Trophoblast cell (in vitro differentiated cells and primary cell): ENCODE data around the gene TIMM17B. TPM values are rescaled to one million over a fixed set of nuclear protein-coding genes. Genes with fewer than 3 reads are reported as not detected.
A peak's percentile ranks its signal among the peaks of the same experiment; 100 is the strongest.

ENCODE experiments used
- DNase-seq, 2 donors: peaks; one replicate each; pipeline ENCODE4 v3.0.0-alpha.2; 2016
- H2AFZ ChIP-seq: 2 replicates; pipeline ENCODE4 v1.6.1; 2013; ENCODE audit warnings: low read length, moderate library complexity, mild to moderate bottlenecking; ENCODE audit not compliant: insufficient read depth, poor library complexity
- H2AK5ac ChIP-seq: 2 replicates; pipeline ENCODE4 v1.6.1; 2013; ENCODE audit warnings: mild to moderate bottlenecking, low read length
- H2BK120ac ChIP-seq: 2 replicates; pipeline ENCODE4 v1.6.1; 2013; ENCODE audit warnings: low read length, mild to moderate bottlenecking, moderate library complexity; ENCODE audit not compliant: insufficient read depth, poor library complexity
- H2BK12ac ChIP-seq: 2 replicates; pipeline ENCODE4 v1.6.1; 2013; ENCODE audit warnings: mild to moderate bottlenecking, low read length, moderate library complexity
- H2BK5ac ChIP-seq: 2 replicates; pipeline ENCODE4 v1.6.1; 2013; ENCODE audit warnings: low read length, low read depth, moderate library complexity, mild to moderate bottlenecking; ENCODE audit not compliant: poor library complexity
- H3K14ac ChIP-seq: 2 replicates; pipeline ENCODE4 v1.6.1; 2013; ENCODE audit warnings: mild to moderate bottlenecking, low read length
- H3K18ac ChIP-seq: 2 replicates; pipeline ENCODE4 v1.6.1; 2013; ENCODE audit warnings: mild to moderate bottlenecking, low read length
- H3K23ac ChIP-seq: 2 replicates; pipeline ENCODE4 v1.6.1; 2013; ENCODE audit warnings: low read length
- H3K27ac ChIP-seq: 2 replicates; pipeline ENCODE4 v1.5.1; 2013; ENCODE audit warnings: low read depth, mild to moderate bottlenecking, inconsistent platforms, low read length, moderate library complexity
- H3K27me3 ChIP-seq: 2 replicates; pipeline ENCODE4 v1.6.1; 2013; ENCODE audit warnings: inconsistent platforms, mild to moderate bottlenecking, low read length, moderate library complexity; ENCODE audit not compliant: insufficient read depth
- H3K36me3 ChIP-seq, 2 experiments: 1 replicate in 1 of 2; 2 replicates in 1 of 2; pipeline ENCODE4 v1.6.1; 2013; ENCODE audit warnings: low read length in 2 of 2, mild to moderate bottlenecking in 2 of 2, moderate library complexity in 1 of 2; ENCODE audit not compliant: insufficient read depth in 2 of 2, control insufficient read depth in 1 of 2
- H3K4ac ChIP-seq: 2 replicates; pipeline ENCODE4 v1.6.1; 2013; ENCODE audit warnings: low read depth, mild to moderate bottlenecking, low read length, moderate library complexity
- H3K4me1 ChIP-seq, 2 experiments: 1 replicate in 1 of 2; 2 replicates in 1 of 2; pipeline ENCODE4 v1.6.1; 2013; ENCODE audit warnings: low read length in 2 of 2, mild to moderate bottlenecking in 2 of 2, moderate library complexity in 1 of 2; ENCODE audit not compliant: insufficient read depth in 2 of 2, control insufficient read depth in 1 of 2
- H3K4me2 ChIP-seq: 2 replicates; pipeline ENCODE4 v1.6.1; 2013; ENCODE audit warnings: inconsistent platforms, mild to moderate bottlenecking, low read length, moderate library complexity
- H3K4me3 ChIP-seq: 2 replicates; pipeline ENCODE4 v1.5.1; 2013; ENCODE audit warnings: mild to moderate bottlenecking, low read depth, low read length, inconsistent platforms
- H3K79me1 ChIP-seq: one replicate; pipeline ENCODE4 v1.6.1; 2013; ENCODE audit warnings: low read length
- H3K79me2 ChIP-seq: 2 replicates; pipeline ENCODE4 v1.6.1; 2013; ENCODE audit warnings: low read length, mild to moderate bottlenecking; ENCODE audit not compliant: control insufficient read depth, insufficient read depth, poor library complexity
- H3K9ac ChIP-seq: 2 replicates; pipeline ENCODE4 v1.6.1; 2013; ENCODE audit warnings: mild to moderate bottlenecking, low read length
- H3K9me3 ChIP-seq: 2 replicates; pipeline ENCODE4 v1.6.1; 2013; ENCODE audit warnings: low read depth, mild to moderate bottlenecking, control low read depth, inconsistent platforms, low read length; ENCODE audit not compliant: insufficient read depth
- H4K12ac ChIP-seq: 2 replicates; pipeline ENCODE4 v1.6.1; 2013; ENCODE audit warnings: low read depth, mild to moderate bottlenecking, low read length, moderate library complexity
- H4K8ac ChIP-seq: 2 replicates; pipeline ENCODE4 v1.6.1; 2013; ENCODE audit warnings: low read depth, mild to moderate bottlenecking, low read length, moderate library complexity
- H4K91ac ChIP-seq: one replicate; pipeline ENCODE4 v1.6.1; 2013; ENCODE audit warnings: low read depth, mild to moderate bottlenecking, low read length, moderate library complexity
- WGBS: extraction: QIAGEN DNeasy Blood & Tissue Kit; methylation state at CpG from one replicate; pipeline ENCODE4 v1.1.7; 2013; ENCODE audit warnings: missing lambda C conversion rate; ENCODE audit not compliant: insufficient read length, insufficient coverage; ENCODE audit errors: extremely low coverage; 5-methylcytosine and 5-hydroxymethylcytosine counted together
- polyA plus RNA-seq: library from polyadenylated mRNA; stranded (reverse); fragments of 200-250 nt; gene quantifications from 2 replicates; pipeline ENCODE4 v1.2.3, GENCODE V29; 2013

TIMM17B gene
- polyA plus RNA-seq: 62.5 and 64.3 TPM in 2 replicates

DNA sequence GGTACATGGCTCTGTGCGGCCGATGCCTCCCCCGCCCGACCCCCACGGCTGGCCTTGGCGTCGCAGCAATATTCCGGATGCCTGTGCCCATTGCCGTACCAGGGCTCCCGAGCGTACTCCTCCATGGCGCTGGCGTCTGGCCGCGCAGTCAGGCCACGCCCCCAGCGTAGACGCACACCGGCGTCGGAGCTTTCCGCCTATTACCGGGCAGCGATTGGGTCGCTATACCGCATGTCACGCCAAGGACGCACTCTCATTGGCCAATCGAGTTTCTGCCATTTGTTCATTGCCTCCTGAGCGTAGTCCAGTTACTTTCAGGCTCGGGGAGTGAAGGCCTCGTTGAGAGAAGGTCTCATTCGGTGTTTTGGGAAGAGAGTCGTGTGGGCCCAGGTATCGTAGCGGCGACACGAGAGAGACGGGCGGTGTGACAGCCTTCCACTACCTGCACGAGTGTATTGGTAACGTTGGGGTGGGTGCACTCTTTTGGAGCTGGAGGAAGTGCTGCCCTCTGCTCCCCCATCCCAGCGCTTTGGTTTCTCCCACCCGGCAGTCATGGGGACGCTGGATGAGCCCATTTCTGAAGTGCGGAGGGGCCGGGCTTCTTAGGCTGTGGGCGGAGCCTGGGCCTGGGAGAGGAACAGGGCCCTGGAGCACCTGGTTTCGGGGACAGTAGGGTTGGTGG, at the start of gene TIMM17B, which contains the start of gene PQBP1:
TIMM17B (minus strand) TSS at position 144 of the 682 bp plus-strand sequence; CDS start at position 125, 19 bp downstream.
PQBP1 (plus strand) TSS at position 306 of the 682 bp plus-strand sequence. CDS start 580 bp downstream, outside the sequence.
- Histone ChIP-seq H3K79me1 (peaks cover 9% of the 10 kb centered on the region), H3K14ac (peak within 1 kb of the TSS; percentile 97), H2BK12ac (no peak within 1 kb of the TSS), H4K91ac (peak within 1 kb of the TSS; percentile 96), H2BK5ac (peak within 1 kb of the TSS; percentile 85), H3K9me3 (no peaks in the 10 kb centered on the region), H3K4me2 (peak within 1 kb of the TSS; percentile 99), H2BK120ac (peak within 1 kb of the TSS; percentile 93), H3K9ac (peak within 1 kb of the TSS; percentile 94), H3K4ac (peak within 1 kb of the TSS; percentile 94), H4K12ac (peak within 1 kb of the TSS; percentile 81), H4K8ac (peak within 1 kb of the TSS; percentile 94), H3K27ac (peak within 1 kb of the TSS; percentile 95), H3K36me3 (peaks cover 26 to 38% of the 10 kb centered on the region in 2 experiments), H3K4me3 (peak within 1 kb of the TSS; percentile 87), H3K18ac (peak within 1 kb of the TSS; percentile 88), H3K4me1 (peaks cover 0 to 6% of the 10 kb centered on the region in 2 experiments), H2AFZ (peak within 1 kb of the TSS; percentile 98), H3K23ac (no peak within 1 kb of the TSS), H3K27me3 (no peaks in the 10 kb centered on the region), H3K79me2 (peaks cover 5% of the 10 kb centered on the region), H2AK5ac (peak within 1 kb of the TSS; percentile 89)
- peak; percentile 92 for DNase-seq
- WGBS: no CpG with 5 or more reads among the region's 49 CpGs

DNA sequence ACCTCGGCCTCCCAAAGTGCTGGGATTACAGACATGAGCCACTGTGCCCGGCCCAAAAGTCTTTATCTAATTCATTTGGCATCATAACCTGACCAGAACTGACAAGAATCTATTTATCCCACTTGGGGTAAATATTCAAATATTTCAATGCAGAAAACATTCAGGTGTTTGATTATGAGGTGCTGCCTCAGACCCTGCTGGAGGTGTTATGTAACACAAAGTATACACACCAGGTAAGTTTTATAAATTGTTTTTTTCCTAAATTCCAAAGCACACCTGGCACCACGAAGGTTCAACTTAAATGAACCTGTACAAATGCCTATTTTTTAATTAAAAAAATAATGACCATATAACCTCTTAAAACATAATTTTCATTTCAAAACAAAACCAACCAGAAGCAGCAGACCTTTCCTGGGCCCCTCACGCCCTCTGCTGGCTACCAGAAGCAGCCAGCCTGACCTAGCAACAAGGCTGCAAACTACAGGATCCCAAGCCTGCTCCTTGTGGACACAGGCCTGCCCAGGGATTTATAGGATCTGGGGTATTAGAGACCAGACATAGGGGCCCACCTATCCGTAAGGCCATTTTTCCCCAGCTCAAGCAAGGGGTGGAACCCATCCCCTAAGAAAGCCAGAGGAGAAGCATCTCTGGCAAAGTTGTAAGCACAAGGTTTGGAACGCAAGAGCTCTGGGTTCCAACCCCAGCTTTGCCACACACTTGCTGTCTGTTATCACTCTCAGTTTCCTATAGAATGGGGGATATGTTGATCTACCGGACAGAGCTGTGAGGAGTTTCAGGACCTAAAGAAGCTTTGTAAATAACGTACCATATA, 48.2 kb upstream of the TIMM17B start:
- H4K12ac ChIP-seq: no peak overlapping the region
- DNase-seq: peak; percentile 23 to 51
- H3K4ac ChIP-seq: no peak overlapping the region
- H3K9ac ChIP-seq: no peak overlapping the region
- H3K27ac ChIP-seq: no peak overlapping the region
- no peak overlapping the region for H3K23ac ChIP-seq
- H2BK5ac ChIP-seq: no peak overlapping the region
- H3K9me3 ChIP-seq: no peaks in the 10 kb centered on the region
- H3K27me3 ChIP-seq: no peaks in the 10 kb centered on the region
- no peaks in the 10 kb centered on the region for H3K79me1 ChIP-seq
- peaks cover 18 to 22% of the 10 kb centered on the region in 2 experiments for H3K36me3 ChIP-seq
- H4K8ac ChIP-seq: no peak overlapping the region
- no peak overlapping the region for H2AK5ac ChIP-seq
- H4K91ac ChIP-seq: no peak overlapping the region
- no peak overlapping the region for H3K14ac ChIP-seq
- H3K4me1 ChIP-seq: peaks cover 0 to under 1% of the 10 kb centered on the region in 2 experiments
- H2BK12ac ChIP-seq: no peak overlapping the region
- no peak overlapping the region for H3K4me3 ChIP-seq
- no peaks in the 10 kb centered on the region for H3K79me2 ChIP-seq
- H2BK120ac ChIP-seq: no peak overlapping the region
- no peak overlapping the region for H3K18ac ChIP-seq
- no peak overlapping the region for H3K4me2 ChIP-seq
- no CpG with 5 or more reads among the region's 8 CpGs for WGBS
- H2AFZ ChIP-seq: no peak overlapping the region

DNA sequence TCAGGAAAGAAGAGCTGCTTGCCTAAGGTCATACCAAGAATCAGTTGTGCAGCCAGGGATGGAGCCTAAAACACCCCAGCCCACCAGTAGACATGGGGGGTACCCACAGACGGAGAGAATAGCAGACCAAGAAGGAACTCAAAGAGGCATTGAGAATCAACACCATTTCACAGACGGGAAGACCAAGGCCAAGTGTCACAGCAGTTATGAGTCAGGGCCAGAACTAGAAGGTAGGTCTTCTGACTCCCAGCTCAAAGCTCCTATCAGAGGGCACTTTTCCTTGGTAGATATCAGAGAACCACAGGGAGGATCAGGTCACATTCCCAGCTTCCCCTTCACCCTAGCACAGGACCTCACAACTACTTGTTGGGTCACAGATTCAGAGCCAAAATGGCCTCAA, 45.3 kb upstream of the TIMM17B start:
- H3K4me2 ChIP-seq: no peak overlapping the region
- WGBS: no CpG with 5 or more reads among the region's 2 CpGs
- H3K79me2 ChIP-seq: no peaks in the 10 kb centered on the region
- no peak overlapping the region for H4K91ac ChIP-seq
- peak overlapping the region; percentile 46 for H3K4ac ChIP-seq
- H2BK5ac ChIP-seq: no peak overlapping the region
- H2BK12ac ChIP-seq: no peak overlapping the region
- H4K8ac ChIP-seq: no peak overlapping the region
- H3K27ac ChIP-seq: no peak overlapping the region
- H3K18ac ChIP-seq: no peak overlapping the region
- no peak overlapping the region for H2AK5ac ChIP-seq
- H3K4me1 ChIP-seq: peaks cover 0 to 2% of the 10 kb centered on the region in 2 experiments
- H3K23ac ChIP-seq: no peak overlapping the region
- no peak overlapping the region for H3K9ac ChIP-seq
- no peak overlapping the region for H3K4me3 ChIP-seq
- H2BK120ac ChIP-seq: no peak overlapping the region
- no peaks in the 10 kb centered on the region for H3K79me1 ChIP-seq
- no peaks in the 10 kb centered on the region for H3K9me3 ChIP-seq
- no peak overlapping the region for H3K14ac ChIP-seq
- no peak overlapping the region for H2AFZ ChIP-seq
- no peaks in the 10 kb centered on the region for H3K27me3 ChIP-seq
- no peak for DNase-seq
- H3K36me3 ChIP-seq: peaks cover 30 to 36% of the 10 kb centered on the region in 2 experiments
- H4K12ac ChIP-seq: no peak overlapping the region

DNA sequence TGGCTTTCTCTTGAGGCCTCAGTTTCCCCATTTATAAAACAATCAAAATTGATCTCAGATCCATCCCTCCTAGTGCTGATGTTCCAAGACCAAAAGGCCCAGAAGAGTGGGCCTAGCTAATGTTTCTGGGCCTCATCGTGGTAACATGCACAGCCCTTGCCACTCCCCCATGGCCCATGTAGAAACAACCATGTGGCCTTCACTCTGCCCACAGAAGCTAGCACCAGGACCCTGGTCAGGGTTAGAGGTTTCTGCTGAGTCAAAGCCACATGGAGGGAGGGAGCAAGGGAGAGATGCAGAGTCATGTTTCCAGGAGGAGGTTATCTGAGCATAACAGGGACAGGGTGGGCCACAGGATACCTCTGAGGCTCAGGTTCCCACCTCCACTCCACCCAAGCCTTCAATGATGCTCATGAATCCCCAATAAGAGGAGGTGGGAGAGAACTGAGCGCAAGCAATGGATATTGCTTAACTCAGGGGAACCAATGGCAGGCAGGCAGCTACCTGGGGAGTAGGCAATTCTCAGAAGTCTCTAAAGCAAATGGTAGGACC, 42.9 kb upstream of the TIMM17B start:
- no peak overlapping the region for H2AFZ ChIP-seq
- H2BK5ac ChIP-seq: no peak overlapping the region
- H3K9me3 ChIP-seq: no peaks in the 10 kb centered on the region
- no peak overlapping the region for H3K9ac ChIP-seq
- H3K79me1 ChIP-seq: no peaks in the 10 kb centered on the region
- H2BK120ac ChIP-seq: no peak overlapping the region
- WGBS: no CpG with 5 or more reads among the region's 2 CpGs
- H3K4me1 ChIP-seq: peaks cover 0 to 2% of the 10 kb centered on the region in 2 experiments
- no peak overlapping the region for H4K8ac ChIP-seq
- no peaks in the 10 kb centered on the region for H3K27me3 ChIP-seq
- no peak overlapping the region for H3K14ac ChIP-seq
- no peak overlapping the region for H3K4me2 ChIP-seq
- no peak overlapping the region for H3K27ac ChIP-seq
- no peaks in the 10 kb centered on the region for H3K79me2 ChIP-seq
- no peak overlapping the region for H3K23ac ChIP-seq
- H3K4me3 ChIP-seq: no peak overlapping the region
- no peak overlapping the region for H3K18ac ChIP-seq
- H2AK5ac ChIP-seq: no peak overlapping the region
- H4K91ac ChIP-seq: no peak overlapping the region
- H4K12ac ChIP-seq: no peak overlapping the region
- no peak for DNase-seq
- H2BK12ac ChIP-seq: no peak overlapping the region
- H3K4ac ChIP-seq: peak overlapping the region; percentile 57
- peaks cover 37 to 47% of the 10 kb centered on the region in 2 experiments for H3K36me3 ChIP-seq
